HEK293T (cell line): ENCODE results near the gene TLK1.

Experiments used
- CTCF ChIA-PET: fragments of 350-600 bp; formaldehyde crosslinking; extraction: SDS; loops from one replicate; lab custom pipeline; 2021; ENCODE audit warnings: antibody characterized with exemption, inconsistent platforms; lab: Yijun Ruan, JAX
- POLR2A ChIA-PET: fragments of 350-600 bp; formaldehyde crosslinking; extraction: SDS; loops from one replicate; lab custom pipeline; 2020; ENCODE audit warnings: antibody characterized with exemption, inconsistent platforms; lab: Yijun Ruan, JAX
- DNase-seq: peaks from one replicate; pipeline ENCODE4 v3.0.0; 2012; ENCODE audit warnings: mixed read lengths; ENCODE audit errors: extremely low spot score
- ARNT ChIP-seq: fragments of 450-650 bp; IDR thresholded peaks from 2 replicates; pipeline ENCODE4 v1.6.1; 2017; ENCODE audit warnings: mild to moderate bottlenecking
- BHLHE40 ChIP-seq: fragments of 450-650 bp; IDR thresholded peaks from 2 replicates; pipeline ENCODE4 v1.6.1; 2016; ENCODE audit warnings: mild to moderate bottlenecking, moderate library complexity, borderline replicate concordance
- CTBP1 ChIP-seq: fragments of 450-650 bp; IDR thresholded peaks from 2 replicates; pipeline ENCODE4 v1.6.1; 2016; ENCODE audit warnings: borderline replicate concordance
- ELF4 ChIP-seq: fragments of 450-650 bp; IDR thresholded peaks from 2 replicates; pipeline ENCODE4 v1.6.1; 2017; ENCODE audit warnings: antibody characterized with exemption
- FOXA1 ChIP-seq: fragments of 450-650 bp; IDR thresholded peaks from 2 replicates; pipeline ENCODE4 v1.6.1; 2016; ENCODE audit warnings: mild to moderate bottlenecking
- FOXK2 ChIP-seq: fragments of 450-650 bp; IDR thresholded peaks from 2 replicates; pipeline ENCODE4 v1.6.1; 2016; ENCODE audit warnings: mild to moderate bottlenecking
- FOXM1 ChIP-seq: fragments of 450-650 bp; IDR thresholded peaks from 2 replicates; pipeline ENCODE4 v1.6.1; 2017; ENCODE audit warnings: mild to moderate bottlenecking, borderline replicate concordance
- HDGF ChIP-seq: fragments of 450-650 bp; IDR thresholded peaks from 2 replicates; pipeline ENCODE4 v1.6.1; 2017; ENCODE audit warnings: antibody characterized with exemption, borderline replicate concordance
- L3MBTL2 ChIP-seq: fragments of 450-650 bp; conservative IDR thresholded peaks from 2 replicates; pipeline ENCODE4 v1.6.1; 2016; ENCODE audit warnings: mild to moderate bottlenecking
- LEF1 ChIP-seq: fragments of 450-650 bp; IDR thresholded peaks from 2 replicates; pipeline ENCODE4 v1.6.1; 2017; ENCODE audit warnings: mild to moderate bottlenecking, borderline replicate concordance
- NFRKB ChIP-seq: fragments of 450-650 bp; IDR thresholded peaks from 2 replicates; pipeline ENCODE4 v1.6.1; 2016; ENCODE audit warnings: mild to moderate bottlenecking, moderate library complexity
- PKNOX1 ChIP-seq: fragments of 450-650 bp; IDR thresholded peaks from 2 replicates; pipeline ENCODE4 v1.6.1; 2016
- SP1 ChIP-seq: fragments of 450-650 bp; IDR thresholded peaks from 2 replicates; pipeline ENCODE4 v1.6.1; 2017
- SUZ12 ChIP-seq: fragments of 450-650 bp; IDR thresholded peaks from 2 replicates; pipeline ENCODE4 v1.6.1; 2016; ENCODE audit warnings: mild to moderate bottlenecking
- TARDBP ChIP-seq: fragments of 450-650 bp; IDR thresholded peaks from 2 replicates; pipeline ENCODE4 v1.6.1; 2016
- ZNF384 ChIP-seq: fragments of 450-650 bp; IDR thresholded peaks from 2 replicates; pipeline ENCODE4 v1.6.1; 2016

The TLK1 gene

GRCh38 chr2:171173087-171173486 is 12.4 kb upstream of the TLK1 start:
- TF ChIP-seq FOXK2 (no peak), PKNOX1 (no peak), CTBP1 (no peak), TARDBP (no peak), HDGF (no peak), BHLHE40 (no peak), ARNT (no peak), L3MBTL2 (no peak), SUZ12 (no peak), FOXA1 (no peak), ELF4 (no peak), NFRKB (no peak), SP1 (no peak), ZNF384 (no peak), LEF1 (no peak), FOXM1 (no peak)
- no peak for DNase-seq
- CTCF ChIA-PET, result no interaction called here
- POLR2A ChIA-PET, result no interaction called here

- POLR2A ChIA-PET, result no interaction called here
These were observed 11.1 kb upstream of the TLK1 start for GRCh38 chr2:171171808-171172207.

GRCh38 chr2:171169839-171170238 is 9.1 kb upstream of the TLK1 start:
- TF ChIP-seq FOXM1 (no peak), CTBP1 (no peak), ELF4 (no peak), ARNT (no peak), BHLHE40 (no peak), L3MBTL2 (no peak), TARDBP (no peak), SP1 (no peak), LEF1 (no peak), HDGF (no peak), NFRKB (no peak), FOXA1 (no peak)
- CTCF ChIA-PET, result no interaction called here
- no peak for DNase-seq
- POLR2A ChIA-PET, result no interaction called here

More at GRCh38 chr2:171171808-171172207, 11.1 kb upstream of the TLK1 start:
- TF ChIP-seq TARDBP (no peak), ARNT (no peak), CTBP1 (no peak), SP1 (no peak), HDGF (no peak), FOXM1 (no peak), PKNOX1 (no peak), L3MBTL2 (no peak), BHLHE40 (no peak), ELF4 (no peak), FOXA1 (no peak), ZNF384 (no peak), SUZ12 (no peak), LEF1 (no peak), FOXK2 (no peak), NFRKB (no peak)
- CTCF ChIA-PET, result no interaction called here
- DNase-seq, result no peak

GRCh38 chr2:171169333-171169732 is 8.6 kb upstream of the TLK1 start:
- no peak for DNase-seq
- CTCF ChIA-PET, result no interaction called here
- no peak for TF ChIP-seq BHLHE40
- no peak for TF ChIP-seq FOXM1
- no peak for TF ChIP-seq CTBP1
- no peak for TF ChIP-seq TARDBP
- TF ChIP-seq ZNF384, result no peak
- TF ChIP-seq HDGF, result no peak
- no peak for TF ChIP-seq SP1
- no peak for TF ChIP-seq LEF1
- no peak for TF ChIP-seq FOXA1
- TF ChIP-seq PKNOX1, result no peak
- TF ChIP-seq ELF4, result no peak
- TF ChIP-seq NFRKB, result no peak
- TF ChIP-seq L3MBTL2, result no peak
- TF ChIP-seq FOXK2, result no peak
- POLR2A ChIA-PET, result no interaction called here

- TF ChIP-seq SUZ12, result no peak
- TF ChIP-seq TARDBP, result no peak
- TF ChIP-seq FOXK2, result no peak
- TF ChIP-seq ELF4, result no peak
- TF ChIP-seq NFRKB, result no peak
- TF ChIP-seq CTBP1, result no peak
- no peak for TF ChIP-seq ZNF384
- TF ChIP-seq HDGF, result no peak
- no peak for TF ChIP-seq FOXA1
- TF ChIP-seq ARNT, result no peak
- TF ChIP-seq L3MBTL2, result no peak
- TF ChIP-seq PKNOX1, result no peak
- POLR2A ChIA-PET, result no interaction called here
- DNase-seq, result no peak
- CTCF ChIA-PET, result no interaction called here
These were observed 6.8 kb upstream of the TLK1 start for GRCh38 chr2:171167352-171167997.
